Mucosa of stomach (tissue), 1 donor: Measurements from ENCODE around the gene TOLLIP.
"Not testable (repeated sequence)": the region's sequence is repeated elsewhere in the genome, so short reads cannot be mapped to it uniquely, and the experiment has no call there.

Source experiments
- H3K27me3 ChIP-seq: one replicate; pipeline ENCODE4 v1.7.0; 2013; ENCODE audit warnings: mild to moderate bottlenecking, low read length; ENCODE audit not compliant: control insufficient read depth, insufficient read depth
- H3K36me3 ChIP-seq: one replicate; pipeline ENCODE4 v1.7.0; 2013; ENCODE audit warnings: low read length; ENCODE audit not compliant: control insufficient read depth, insufficient read depth
- H3K4me1 ChIP-seq: one replicate; pipeline ENCODE4 v1.7.0; 2013; ENCODE audit warnings: mild to moderate bottlenecking, low read length; ENCODE audit not compliant: control insufficient read depth, insufficient read depth
- H3K4me3 ChIP-seq: one replicate; pipeline ENCODE4 v1.7.0; 2013; ENCODE audit warnings: low read length
- H3K9ac ChIP-seq: one replicate; pipeline ENCODE4 v1.7.0; 2013; ENCODE audit warnings: mild to moderate bottlenecking, low read length, moderate library complexity
- H3K9me3 ChIP-seq: one replicate; pipeline ENCODE4 v1.7.0; 2013; ENCODE audit warnings: mild to moderate bottlenecking, low read length, moderate library complexity; ENCODE audit not compliant: control insufficient read depth
- donor health status: Pancreatic carcinoma.

The TOLLIP gene

GRCh38 chr11:1248951-1249350 lies 60.5 kb downstream of the TOLLIP start:
- H3K9me3 ChIP-seq, H3K4me1 ChIP-seq, H3K27me3 ChIP-seq, H3K36me3 ChIP-seq, H3K4me3 ChIP-seq, H3K9ac ChIP-seq: not testable (repeated sequence)

- H3K4me3 ChIP-seq, H3K9me3 ChIP-seq, H3K27me3 ChIP-seq, H3K36me3 ChIP-seq, H3K4me1 ChIP-seq, H3K9ac ChIP-seq: not testable (repeated sequence)
Observed at GRCh38 chr11:1247026-1247425, 62.4 kb downstream of the TOLLIP start.

GRCh38 chr11:1246301-1246700 lies 63.1 kb downstream of the TOLLIP start:
- not testable (repeated sequence) for H3K9ac ChIP-seq, H3K27me3 ChIP-seq, H3K4me1 ChIP-seq, H3K9me3 ChIP-seq, H3K36me3 ChIP-seq, H3K4me3 ChIP-seq

GRCh38 chr11:1245717-1246116 lies 63.7 kb downstream of the TOLLIP start:
- not testable (repeated sequence) for H3K4me1 ChIP-seq, H3K9me3 ChIP-seq, H3K36me3 ChIP-seq, H3K4me3 ChIP-seq, H3K27me3 ChIP-seq, H3K9ac ChIP-seq

- H3K27me3 ChIP-seq, H3K36me3 ChIP-seq, H3K9ac ChIP-seq, H3K4me3 ChIP-seq, H3K9me3 ChIP-seq, H3K4me1 ChIP-seq: not testable (repeated sequence)
Observed at GRCh38 chr11:1244557-1244956, 64.9 kb downstream of the TOLLIP start.

DNA sequence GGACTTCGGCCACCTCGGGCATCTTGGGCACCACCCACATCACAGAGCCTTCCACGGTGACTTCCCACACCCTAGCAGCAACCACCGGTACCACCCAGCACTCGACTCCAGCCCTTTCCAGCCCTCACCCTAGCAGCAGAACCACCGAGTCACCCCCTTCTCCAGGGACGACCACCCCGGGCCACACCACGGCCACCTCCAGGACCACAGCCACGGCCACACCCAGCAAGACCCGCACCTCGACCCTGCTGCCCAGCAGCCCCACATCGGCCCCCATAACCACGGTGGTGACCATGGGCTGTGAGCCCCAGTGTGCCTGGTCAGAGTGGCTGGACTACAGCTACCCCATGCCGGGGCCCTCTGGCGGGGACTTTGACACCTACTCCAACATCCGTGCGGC lies 65.9 kb downstream of the TOLLIP start:
- H3K27me3 ChIP-seq, H3K36me3 ChIP-seq, H3K4me3 ChIP-seq, H3K9me3 ChIP-seq, H3K9ac ChIP-seq, H3K4me1 ChIP-seq: not testable (repeated sequence)

DNA sequence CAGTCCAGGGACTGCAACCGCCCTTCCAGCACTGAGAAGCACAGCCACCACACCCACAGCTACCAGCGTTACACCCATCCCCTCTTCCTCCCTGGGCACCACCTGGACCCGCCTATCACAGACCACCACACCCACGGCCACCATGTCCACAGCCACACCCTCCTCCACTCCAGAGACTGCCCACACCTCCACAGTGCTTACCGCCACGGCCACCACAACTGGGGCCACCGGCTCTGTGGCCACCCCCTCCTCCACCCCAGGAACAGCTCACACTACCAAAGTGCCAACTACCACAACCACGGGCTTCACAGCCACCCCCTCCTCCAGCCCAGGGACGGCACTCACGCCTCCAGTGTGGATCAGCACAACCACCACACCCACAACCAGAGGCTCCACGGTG lies 66.7 kb downstream of the TOLLIP start:
- not testable (repeated sequence) for H3K4me3 ChIP-seq

DNA sequence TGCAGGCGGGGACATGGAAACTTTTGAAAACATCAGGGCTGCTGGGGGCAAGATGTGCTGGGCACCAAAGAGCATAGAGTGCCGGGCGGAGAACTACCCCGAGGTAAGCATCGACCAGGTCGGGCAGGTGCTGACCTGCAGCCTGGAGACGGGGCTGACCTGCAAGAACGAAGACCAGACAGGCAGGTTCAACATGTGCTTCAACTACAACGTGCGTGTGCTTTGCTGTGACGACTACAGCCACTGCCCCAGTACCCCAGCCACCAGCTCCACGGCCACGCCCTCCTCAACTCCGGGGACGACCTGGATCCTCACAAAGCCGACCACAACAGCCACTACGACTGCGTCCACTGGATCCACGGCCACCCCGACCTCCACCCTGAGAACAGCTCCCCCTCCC lies 67.1 kb downstream of the TOLLIP start:
- peaks cover 14% of the 10 kb centered on the region for H3K4me1 ChIP-seq
- H3K4me3 ChIP-seq = no peak overlapping the region
- no peak overlapping the region for H3K9ac ChIP-seq
- H3K36me3 ChIP-seq = no peaks in the 10 kb centered on the region
- H3K27me3 ChIP-seq = peaks cover 4% of the 10 kb centered on the region
- no peaks in the 10 kb centered on the region for H3K9me3 ChIP-seq

More for the DNA sequence above, 66.7 kb downstream of the TOLLIP start:
- peaks cover 10% of the 10 kb centered on the region for H3K4me1 ChIP-seq
- not testable (repeated sequence) for H3K9ac ChIP-seq, H3K9me3 ChIP-seq, H3K27me3 ChIP-seq, H3K36me3 ChIP-seq

- H3K4me1 ChIP-seq = peaks cover 18% of the 10 kb centered on the region
- peaks cover 6% of the 10 kb centered on the region for H3K27me3 ChIP-seq
- H3K9me3 ChIP-seq = no peaks in the 10 kb centered on the region
- no peak overlapping the region for H3K9ac ChIP-seq
- no peaks in the 10 kb centered on the region for H3K36me3 ChIP-seq
- H3K4me3 ChIP-seq = no peak overlapping the region
Observed at GRCh38 chr11:1241706-1242105, 67.7 kb downstream of the TOLLIP start.

DNA sequence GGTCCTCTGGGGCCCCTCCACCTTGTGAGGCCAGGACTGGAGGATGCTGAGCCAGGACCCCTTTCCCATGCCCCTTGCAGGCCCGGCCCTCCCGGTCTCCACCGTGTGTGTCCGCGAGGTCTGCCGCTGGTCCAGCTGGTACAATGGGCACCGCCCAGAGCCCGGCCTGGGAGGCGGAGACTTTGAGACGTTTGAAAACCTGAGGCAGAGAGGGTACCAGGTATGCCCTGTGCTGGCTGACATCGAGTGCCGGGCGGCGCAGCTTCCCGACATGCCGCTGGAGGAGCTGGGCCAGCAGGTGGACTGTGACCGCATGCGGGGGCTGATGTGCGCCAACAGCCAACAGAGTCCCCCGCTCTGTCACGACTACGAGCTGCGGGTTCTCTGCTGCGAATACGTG lies 68.7 kb downstream of the TOLLIP start:
- Histone ChIP-seq H3K36me3 (no peaks in the 10 kb centered on the region), H3K9ac (no peak overlapping the region), H3K4me3 (no peak overlapping the region), H3K4me1 (peaks cover 15% of the 10 kb centered on the region), H3K27me3 (peaks cover 6% of the 10 kb centered on the region), H3K9me3 (no peaks in the 10 kb centered on the region)

- Histone ChIP-seq H3K27me3 (peaks cover 6% of the 10 kb centered on the region), H3K4me1 (peaks cover 14% of the 10 kb centered on the region), H3K36me3 (no peaks in the 10 kb centered on the region), H3K4me3 (no peak overlapping the region), H3K9ac (no peak overlapping the region), H3K9me3 (no peaks in the 10 kb centered on the region)
Observed at GRCh38 chr11:1239596-1240205, 69.7 kb downstream of the TOLLIP start.

- Histone ChIP-seq H3K9ac (no peak overlapping the region), H3K9me3 (no peaks in the 10 kb centered on the region), H3K4me1 (peaks cover 14% of the 10 kb centered on the region), H3K27me3 (peaks cover 6% of the 10 kb centered on the region), H3K36me3 (no peaks in the 10 kb centered on the region), H3K4me3 (no peak overlapping the region)
Observed at GRCh38 chr11:1238767-1239595, 70.5 kb downstream of the TOLLIP start.
